GM23248 (cell line): ENCODE data around the gene ASIC2.

Experiments
- EZH2 ChIP-seq: fragments of 200-600 bp; sonication (generic); IDR thresholded peaks from 2 replicates; pipeline ENCODE4 v1.6.1; 2018; ENCODE audit warnings: antibody characterized with exemption, mild to moderate bottlenecking; ENCODE audit not compliant: insufficient read depth, poor library complexity, severe bottlenecking
- EZH2phosphoT487 ChIP-seq: fragments of 200-600 bp; sonication (generic); IDR thresholded peaks from 2 replicates; pipeline ENCODE4 v1.6.1; 2018; ENCODE audit warnings: antibody characterized with exemption, moderate library complexity, mild to moderate bottlenecking, low read depth; ENCODE audit not compliant: insufficient read depth

DNA sequence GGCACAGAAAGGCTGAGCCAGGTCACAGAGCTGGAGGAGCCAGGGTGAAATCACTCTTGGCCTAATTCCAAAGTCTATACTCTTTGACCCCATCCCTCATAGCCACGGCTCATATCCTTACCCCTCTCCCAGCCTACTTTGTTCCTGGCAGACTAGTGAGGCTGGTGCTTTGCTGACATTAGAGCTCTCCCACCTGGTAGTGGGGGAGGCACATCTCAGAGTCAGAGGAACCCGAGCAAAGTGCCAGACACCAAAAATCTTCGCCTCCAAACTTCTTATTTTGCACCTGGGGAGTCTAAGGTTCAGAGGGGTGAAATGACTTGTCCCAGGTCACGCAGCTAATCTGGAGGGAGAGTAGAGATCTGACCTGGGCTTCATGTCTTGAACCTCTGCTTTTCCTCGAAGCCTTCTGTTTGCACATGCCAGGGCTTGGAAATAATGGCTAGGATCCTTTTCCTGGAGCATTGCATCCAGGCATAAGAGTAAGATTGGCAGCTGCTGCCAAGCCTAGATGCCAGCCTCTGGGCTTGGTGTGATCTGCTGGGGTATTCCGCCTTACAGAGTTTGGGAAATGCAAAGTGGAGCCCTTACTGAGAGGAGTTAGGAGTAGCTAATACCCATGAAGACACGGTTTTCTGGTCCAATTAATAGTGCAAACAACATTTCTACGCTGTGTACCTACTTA lies 174.6 kb downstream of the ASIC2 start:
- TF ChIP-seq EZH2phosphoT487 (no peak), EZH2 (no peak)
